ENCODE measurements around the gene DACH1. TPM values are rescaled to one million over a fixed set of nuclear protein-coding genes. Genes with fewer than 3 reads are reported as not detected.

DACH1 gene
- total and polyA plus RNA-seq, 9 of the 15 experiments (the other 6 are each of a cell fraction or from before 2014, with no cell fraction given): 0.04 to 0.07 (median 0.04) TPM; not detected in 2

DNA sequence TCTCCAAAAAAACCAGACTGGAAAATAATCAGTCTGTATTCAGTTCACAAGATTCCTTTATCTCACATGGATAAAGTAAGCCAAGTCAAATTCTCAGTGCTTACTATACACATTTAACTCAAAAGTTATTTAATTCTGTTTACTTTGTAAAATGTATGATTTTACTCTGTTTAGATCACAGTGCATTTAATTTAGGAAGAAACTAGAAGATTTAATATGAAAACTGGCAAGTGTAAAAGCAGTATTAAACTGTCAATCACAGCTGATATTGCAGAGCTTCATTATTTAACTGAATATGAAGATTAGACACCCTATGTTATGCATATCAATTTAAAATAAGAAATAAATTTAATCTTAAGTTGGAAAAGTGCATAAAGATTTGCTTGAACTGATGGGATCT lies 78.0 kb downstream of the DACH1 start:
- intact Hi-C loops (cut with micrococcal nuclease): no loop called here

DNA sequence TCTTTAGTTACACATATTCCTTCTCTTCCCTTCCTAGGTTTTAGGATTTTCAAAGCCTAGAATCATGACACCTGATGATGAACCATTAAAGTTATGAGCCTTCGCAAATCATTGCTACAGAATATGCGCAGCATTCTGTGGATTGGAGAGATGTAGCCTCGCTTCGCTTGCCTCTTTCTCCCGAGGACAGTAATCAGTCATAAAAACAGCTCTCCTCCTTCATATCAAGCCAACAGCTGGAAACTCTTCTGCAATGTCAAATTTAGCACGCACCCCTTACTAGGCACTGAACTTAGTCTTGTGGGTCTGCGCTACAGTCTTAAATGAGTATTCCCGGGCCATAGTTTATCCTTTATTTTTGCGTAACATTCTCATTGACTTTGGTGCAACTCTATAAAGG lies 79.6 kb downstream of the DACH1 start:
- 6% methylated on average over 6 of the region's 9 CpGs for WGBS (ENCODE audit: insufficient coverage, low coverage, missing lambda C conversion rate)
- H3K27ac ChIP-seq (ENCODE audit: extremely low read depth, low read depth, low read length): no peak overlapping the region
- H3K36me3 ChIP-seq (ENCODE audit: control insufficient read depth, insufficient read depth, low read length): no peaks in the 10 kb centered on the region
- H3K4me2 ChIP-seq (ENCODE audit: insufficient read depth, low read length): no peak overlapping the region
- no peak for FAIRE-seq
- H3K9me1 ChIP-seq (ENCODE audit: control insufficient read depth, insufficient read depth, low read length): no peaks in the 10 kb centered on the region
- no peak overlapping the region for H2AFZ ChIP-seq (ENCODE audit: low read depth, low read length)
- no peak overlapping the region for H3K4me3 ChIP-seq
- no peaks in the 10 kb centered on the region for H4K20me1 ChIP-seq (replicated peaks; ENCODE audit: control insufficient read depth, insufficient read depth, low read length)
- H3K27me3 ChIP-seq (ENCODE audit: control insufficient read depth in 2 of 2, insufficient read depth in 2 of 2, low read length in 2 of 2): no peaks in the 10 kb centered on the region
- intact Hi-C loops (cut with micrococcal nuclease) (no loop called here), in situ Hi-C loops (cut with MboI) (no loop called here)
- POLR2A ChIA-PET: no interaction called here
- no peak for DNase-seq (ENCODE audit: extremely low read depth in 1 of 4, low spot score in 3 of 4)
- BruUV-seq (replicated peaks): no TSS peak
- H3K4me1 ChIP-seq (replicated peaks in 1 of 2; ENCODE audit: control insufficient read depth in 2 of 2, insufficient read depth in 2 of 2, low read length in 2 of 2): no peaks in the 10 kb centered on the region
- CTCF ChIA-PET (ENCODE audit: low intra/inter-chr PET ratio): no interaction called here
- H3K79me2 ChIP-seq (ENCODE audit: control insufficient read depth, insufficient read depth, low read length): no peaks in the 10 kb centered on the region
- no peaks in the 10 kb centered on the region for H3K9me3 ChIP-seq (replicated peaks; ENCODE audit: control insufficient read depth, insufficient read depth, low read depth, low read length)
- H3K9ac ChIP-seq (ENCODE audit: insufficient read depth in 1 of 2, low read depth in 2 of 2, low read length in 2 of 2): no peak overlapping the region
- ATAC-seq: no peak
- TF ChIP-seq TSC22D4 (tag; IDR thresholded peaks at IDR 0.05) (no peak), ZNF282 (CRISPR knock-in tag; IDR thresholded peaks at IDR 0.05) (no peak)
- TF ChIP-seq, protein P1, sequence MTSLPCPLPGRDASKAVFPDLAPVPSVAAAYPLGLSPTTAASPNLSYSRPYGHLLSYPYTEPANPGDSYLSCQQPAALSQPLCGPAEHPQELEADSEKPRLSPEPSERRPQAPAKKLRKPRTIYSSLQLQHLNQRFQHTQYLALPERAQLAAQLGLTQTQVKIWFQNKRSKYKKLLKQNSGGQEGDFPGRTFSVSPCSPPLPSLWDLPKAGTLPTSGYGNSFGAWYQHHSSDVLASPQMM (CRISPR knock-in tag; IDR thresholded peaks at IDR 0.05): no peak
- TF ChIP-seq, protein P2, sequence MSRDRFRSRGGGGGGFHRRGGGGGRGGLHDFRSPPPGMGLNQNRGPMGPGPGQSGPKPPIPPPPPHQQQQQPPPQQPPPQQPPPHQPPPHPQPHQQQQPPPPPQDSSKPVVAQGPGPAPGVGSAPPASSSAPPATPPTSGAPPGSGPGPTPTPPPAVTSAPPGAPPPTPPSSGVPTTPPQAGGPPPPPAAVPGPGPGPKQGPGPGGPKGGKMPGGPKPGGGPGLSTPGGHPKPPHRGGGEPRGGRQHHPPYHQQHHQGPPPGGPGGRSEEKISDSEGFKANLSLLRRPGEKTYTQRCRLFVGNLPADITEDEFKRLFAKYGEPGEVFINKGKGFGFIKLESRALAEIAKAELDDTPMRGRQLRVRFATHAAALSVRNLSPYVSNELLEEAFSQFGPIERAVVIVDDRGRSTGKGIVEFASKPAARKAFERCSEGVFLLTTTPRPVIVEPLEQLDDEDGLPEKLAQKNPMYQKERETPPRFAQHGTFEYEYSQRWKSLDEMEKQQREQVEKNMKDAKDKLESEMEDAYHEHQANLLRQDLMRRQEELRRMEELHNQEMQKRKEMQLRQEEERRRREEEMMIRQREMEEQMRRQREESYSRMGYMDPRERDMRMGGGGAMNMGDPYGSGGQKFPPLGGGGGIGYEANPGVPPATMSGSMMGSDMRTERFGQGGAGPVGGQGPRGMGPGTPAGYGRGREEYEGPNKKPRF (IDR thresholded peaks at IDR 0.05; ENCODE audit: low read depth, low read length): no peak

More for the DNA sequence above, 78.0 kb downstream of the DACH1 start:
- Histone ChIP-seq H4K20me1 (replicated peaks; ENCODE audit: control insufficient read depth, insufficient read depth, low read length) (no peaks in the 10 kb centered on the region), H3K9me3 (replicated peaks; ENCODE audit: control insufficient read depth, insufficient read depth, low read depth, low read length) (no peaks in the 10 kb centered on the region), H3K36me3 (ENCODE audit: control insufficient read depth, insufficient read depth, low read length) (no peaks in the 10 kb centered on the region), H3K27me3 (ENCODE audit: control insufficient read depth in 2 of 2, insufficient read depth in 2 of 2, low read length in 2 of 2) (no peaks in the 10 kb centered on the region), H3K4me3 (no peak overlapping the region), H3K9me1 (ENCODE audit: control insufficient read depth, insufficient read depth, low read length) (no peaks in the 10 kb centered on the region), H3K9ac (ENCODE audit: insufficient read depth in 1 of 2, low read depth in 2 of 2, low read length in 2 of 2) (no peak overlapping the region), H3K4me2 (ENCODE audit: insufficient read depth, low read length) (no peak overlapping the region), H3K79me2 (ENCODE audit: control insufficient read depth, insufficient read depth, low read length) (no peaks in the 10 kb centered on the region), H3K27ac (ENCODE audit: extremely low read depth, low read depth, low read length) (no peak overlapping the region), H3K4me1 (replicated peaks in 1 of 2; ENCODE audit: control insufficient read depth in 2 of 2, insufficient read depth in 2 of 2, low read length in 2 of 2) (no peaks in the 10 kb centered on the region), H2AFZ (ENCODE audit: low read depth, low read length) (no peak overlapping the region)
- TF ChIP-seq, protein P3, sequence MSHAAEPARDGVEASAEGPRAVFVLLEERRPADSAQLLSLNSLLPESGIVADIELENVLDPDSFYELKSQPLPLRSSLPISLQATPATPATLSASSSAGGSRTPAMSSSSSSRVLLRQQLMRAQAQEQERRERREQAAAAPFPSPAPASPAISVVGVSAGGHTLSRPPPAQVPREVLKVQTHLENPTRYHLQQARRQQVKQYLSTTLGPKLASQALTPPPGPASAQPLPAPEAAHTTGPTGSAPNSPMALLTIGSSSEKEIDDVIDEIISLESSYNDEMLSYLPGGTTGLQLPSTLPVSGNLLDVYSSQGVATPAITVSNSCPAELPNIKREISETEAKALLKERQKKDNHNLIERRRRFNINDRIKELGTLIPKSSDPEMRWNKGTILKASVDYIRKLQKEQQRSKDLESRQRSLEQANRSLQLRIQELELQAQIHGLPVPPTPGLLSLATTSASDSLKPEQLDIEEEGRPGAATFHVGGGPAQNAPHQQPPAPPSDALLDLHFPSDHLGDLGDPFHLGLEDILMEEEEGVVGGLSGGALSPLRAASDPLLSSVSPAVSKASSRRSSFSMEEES (CRISPR knock-in tag; IDR thresholded peaks at IDR 0.05): no peak
- TF ChIP-seq ARNT (IDR thresholded peaks at IDR 0.05): no peak
- FAIRE-seq (no peak), ATAC-seq (no peak), DNase-seq (ENCODE audit: extremely low read depth in 1 of 4, low spot score in 3 of 4) (no peak)
- no TSS peak for BruUV-seq (replicated peaks)
- CTCF ChIA-PET (ENCODE audit: low intra/inter-chr PET ratio): no interaction called here
- POLR2A ChIA-PET: no interaction called here
- in situ Hi-C loops (cut with MboI): no loop called here

Data from K562 (cell line).